ENCODE results near the gene TNFRSF13B. TPM values are rescaled to one million over a fixed set of nuclear protein-coding genes. Genes with fewer than 3 reads are reported as not detected.
A peak's percentile ranks its signal among the peaks of the same experiment; 100 is the strongest.

TNFRSF13B gene
- total RNA-seq, 3 donors from 2014 or later (not counting 1 experiment from before 2014, with no cell fraction given): 0.70 to 7.7 (median 0.89) TPM

DNA sequence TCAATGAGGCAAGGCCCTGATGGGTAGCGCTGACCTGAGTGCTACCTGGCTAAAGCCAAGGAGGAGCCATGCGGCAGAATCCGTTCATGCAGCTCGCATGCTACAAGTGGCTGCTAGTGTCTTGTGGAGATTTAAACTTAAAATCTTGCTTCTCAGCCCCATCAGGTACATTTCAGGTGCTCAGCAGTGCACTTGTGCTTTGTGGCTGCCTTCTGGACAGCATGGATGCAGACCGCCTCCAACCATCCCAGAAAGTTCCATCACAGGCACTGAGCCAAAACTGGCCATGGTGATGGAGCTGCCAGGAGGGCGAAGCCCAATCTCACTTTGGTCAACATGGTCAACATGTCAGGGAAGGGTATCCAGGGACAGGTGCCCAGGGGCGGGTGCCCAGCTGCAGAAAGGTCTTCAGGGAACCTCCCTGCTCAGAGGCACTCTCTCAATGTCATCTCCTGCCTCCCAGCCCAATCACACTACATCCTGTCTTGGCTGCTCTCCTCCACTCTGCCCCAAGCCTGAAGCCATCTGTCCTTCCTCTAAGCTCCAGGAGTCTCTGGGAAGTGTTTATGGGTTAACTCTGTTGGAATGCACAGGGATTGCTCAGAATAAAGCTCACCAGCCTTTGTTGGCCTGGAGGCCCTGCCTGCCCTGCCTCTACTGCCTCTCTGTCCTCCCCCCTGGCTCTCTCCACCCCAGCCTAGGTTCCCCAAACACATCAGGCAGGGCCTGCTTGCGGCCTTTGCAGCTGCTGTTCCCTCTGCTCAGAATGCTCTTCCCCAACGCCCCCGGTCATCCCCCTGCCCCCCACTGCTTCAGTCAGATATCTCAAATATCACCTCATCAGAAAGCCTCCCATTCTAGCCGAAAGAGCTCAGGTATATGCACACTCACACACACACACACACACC lies 18.3 kb upstream of the TNFRSF13B start:
- Histone ChIP-seq H3K36me3 (ENCODE audit: control insufficient read depth, insufficient read depth, low read length) (no peaks in the 10 kb centered on the region), H3K27ac (ENCODE audit: low read length) (peak overlapping the region; percentile 87), H3K4me3 (ENCODE audit: low read length) (no peak overlapping the region), H3K9me3 (ENCODE audit: control insufficient read depth, insufficient read depth, low read length) (no peaks in the 10 kb centered on the region), H3K4me1 (ENCODE audit: control insufficient read depth, insufficient read depth, low read length) (peaks cover 50% of the 10 kb centered on the region), H3K27me3 (ENCODE audit: control insufficient read depth, insufficient read depth, low read length) (no peaks in the 10 kb centered on the region)
- ATAC-seq (no peak), DNase-seq (peak in 1 of 2 donors; percentile 17)
- no peaks in the 10 kb centered on the region for H3K9me3 Mint-ChIP-seq
- intact Hi-C loops (cut with micrococcal nuclease): loop anchor here (5.0 to 10.0 kb wide), 3 partner anchors 68 to 455 kb away; no protein-coding TSS in a partner anchor
- peak overlapping the region; percentile 25 for H3K4me3 Mint-ChIP-seq
- no peaks in the 10 kb centered on the region for H3K36me3 Mint-ChIP-seq
- peaks cover 20 to 49% of the 10 kb centered on the region in 2 donors for H3K4me1 Mint-ChIP-seq
- H3K27ac Mint-ChIP-seq: peak overlapping the region; percentile 86 to 87
- TF ChIP-seq, protein P1, sequence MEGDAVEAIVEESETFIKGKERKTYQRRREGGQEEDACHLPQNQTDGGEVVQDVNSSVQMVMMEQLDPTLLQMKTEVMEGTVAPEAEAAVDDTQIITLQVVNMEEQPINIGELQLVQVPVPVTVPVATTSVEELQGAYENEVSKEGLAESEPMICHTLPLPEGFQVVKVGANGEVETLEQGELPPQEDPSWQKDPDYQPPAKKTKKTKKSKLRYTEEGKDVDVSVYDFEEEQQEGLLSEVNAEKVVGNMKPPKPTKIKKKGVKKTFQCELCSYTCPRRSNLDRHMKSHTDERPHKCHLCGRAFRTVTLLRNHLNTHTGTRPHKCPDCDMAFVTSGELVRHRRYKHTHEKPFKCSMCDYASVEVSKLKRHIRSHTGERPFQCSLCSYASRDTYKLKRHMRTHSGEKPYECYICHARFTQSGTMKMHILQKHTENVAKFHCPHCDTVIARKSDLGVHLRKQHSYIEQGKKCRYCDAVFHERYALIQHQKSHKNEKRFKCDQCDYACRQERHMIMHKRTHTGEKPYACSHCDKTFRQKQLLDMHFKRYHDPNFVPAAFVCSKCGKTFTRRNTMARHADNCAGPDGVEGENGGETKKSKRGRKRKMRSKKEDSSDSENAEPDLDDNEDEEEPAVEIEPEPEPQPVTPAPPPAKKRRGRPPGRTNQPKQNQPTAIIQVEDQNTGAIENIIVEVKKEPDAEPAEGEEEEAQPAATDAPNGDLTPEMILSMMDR (IDR thresholded peaks at IDR 0.05): no peak
- WGBS (ENCODE audit: insufficient coverage): 91% methylated on average over 11 of the region's 11 CpGs
- no peaks in the 10 kb centered on the region for H3K27me3 Mint-ChIP-seq (ENCODE audit: low read depth in 2 of 2)

DNA sequence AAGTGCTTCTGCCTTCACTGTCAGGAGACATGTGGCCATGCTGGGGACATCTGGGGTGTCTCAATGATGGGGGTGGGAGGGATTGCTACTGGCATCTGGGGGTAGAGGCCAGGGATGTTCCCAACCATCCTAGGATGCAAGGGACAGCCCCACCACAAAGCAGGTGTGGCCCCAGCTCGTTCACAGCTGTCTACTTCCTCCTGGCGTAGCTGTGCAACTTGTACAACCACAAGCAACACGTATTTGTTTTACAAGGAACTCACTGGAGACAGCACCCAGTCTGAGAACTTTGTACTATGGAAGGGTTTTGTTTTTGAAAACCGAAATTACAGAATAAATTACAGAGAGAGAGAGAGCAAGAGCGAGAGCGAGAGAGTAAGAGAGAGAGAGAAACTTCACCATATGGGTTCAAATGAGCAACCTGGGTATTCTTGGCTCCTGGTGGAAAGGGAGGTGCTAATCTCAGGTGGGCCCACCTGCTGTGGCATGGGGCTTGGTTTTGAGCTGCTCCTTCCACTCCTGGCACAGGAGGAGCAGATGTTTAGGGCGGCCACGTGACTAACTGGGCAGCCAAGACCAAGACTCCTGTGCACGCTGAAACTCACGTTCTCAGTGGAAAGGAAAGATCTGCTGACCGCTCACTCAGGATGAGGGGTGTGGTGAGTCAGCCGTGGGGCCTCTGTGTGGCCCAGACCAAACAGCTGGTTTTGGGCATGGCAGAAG lies 17.5 kb upstream of the TNFRSF13B start:
- peak overlapping the region; percentile 83 for H3K4me3 Mint-ChIP-seq
- Histone ChIP-seq H3K9me3 (ENCODE audit: control insufficient read depth, insufficient read depth, low read length) (no peaks in the 10 kb centered on the region), H3K27ac (ENCODE audit: low read length) (peak overlapping the region; percentile 87), H3K4me1 (ENCODE audit: control insufficient read depth, insufficient read depth, low read length) (peaks cover 50% of the 10 kb centered on the region), H3K36me3 (ENCODE audit: control insufficient read depth, insufficient read depth, low read length) (no peaks in the 10 kb centered on the region), H3K27me3 (ENCODE audit: control insufficient read depth, insufficient read depth, low read length) (no peaks in the 10 kb centered on the region), H3K4me3 (ENCODE audit: low read length) (no peak overlapping the region)
- TF ChIP-seq, protein P1 (IDR thresholded peaks at IDR 0.05): no peak
- H3K9me3 Mint-ChIP-seq: no peaks in the 10 kb centered on the region
- peaks cover 20 to 49% of the 10 kb centered on the region in 2 donors for H3K4me1 Mint-ChIP-seq
- ATAC-seq: peak in 2 of 3 donors; percentile 19 to 42
- peak in 1 of 2 donors; percentile 60 for DNase-seq
- 43% methylated on average over 12 of the region's 12 CpGs for WGBS (ENCODE audit: insufficient coverage)
- H3K36me3 Mint-ChIP-seq: no peaks in the 10 kb centered on the region
- intact Hi-C loops (cut with micrococcal nuclease): loop anchor here (5.0 to 10.0 kb wide), 2 partner anchors 133 to 455 kb away; no protein-coding TSS in a partner anchor
- H3K27ac Mint-ChIP-seq: peak overlapping the region; percentile 86 to 87
- H3K27me3 Mint-ChIP-seq (ENCODE audit: low read depth in 2 of 2): no peaks in the 10 kb centered on the region

DNA sequence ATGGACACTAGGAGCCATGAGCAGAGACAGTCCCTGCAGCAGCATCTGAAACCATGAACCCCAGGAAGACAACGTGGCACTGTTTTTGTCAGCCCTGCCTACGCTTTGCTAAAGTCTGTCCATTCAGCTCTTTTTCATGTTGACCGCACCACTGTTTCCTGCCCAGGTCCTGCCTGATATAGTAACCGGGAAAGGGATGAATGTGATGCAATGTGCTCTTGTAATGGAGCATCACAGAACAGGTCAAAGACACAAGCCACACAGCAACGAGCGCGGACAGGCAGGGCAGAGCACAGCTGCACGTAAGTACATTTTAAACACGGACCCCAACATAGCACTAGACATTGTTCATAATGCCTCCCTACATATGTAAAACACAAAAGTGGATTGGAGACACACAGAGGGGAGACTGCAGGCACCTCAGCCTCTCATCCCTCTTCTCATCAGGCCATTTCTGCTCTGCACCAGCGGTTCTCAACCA lies 16.9 kb upstream of the TNFRSF13B start:
- TF ChIP-seq, protein P1 (IDR thresholded peaks at IDR 0.05): peak; percentile 3
- H3K27ac Mint-ChIP-seq: peak overlapping the region; percentile 86 to 87
- ATAC-seq: peak; percentile 11 to 22 (median 13)
- no peaks in the 10 kb centered on the region for H3K36me3 Mint-ChIP-seq
- peak in 1 of 2 donors; percentile 32 for DNase-seq
- H3K27ac ChIP-seq (ENCODE audit: low read length): peak overlapping the region; percentile 87
- peak overlapping the region; percentile 83 for H3K4me3 Mint-ChIP-seq
- H3K27me3 Mint-ChIP-seq (ENCODE audit: low read depth in 2 of 2): no peaks in the 10 kb centered on the region
- peaks cover 20 to 49% of the 10 kb centered on the region in 2 donors for H3K4me1 Mint-ChIP-seq
- no peaks in the 10 kb centered on the region for H3K9me3 ChIP-seq (ENCODE audit: control insufficient read depth, insufficient read depth, low read length)
- peaks cover 50% of the 10 kb centered on the region for H3K4me1 ChIP-seq (ENCODE audit: control insufficient read depth, insufficient read depth, low read length)
- no peaks in the 10 kb centered on the region for H3K36me3 ChIP-seq (ENCODE audit: control insufficient read depth, insufficient read depth, low read length)
- no peaks in the 10 kb centered on the region for H3K9me3 Mint-ChIP-seq
- no peak overlapping the region for H3K4me3 ChIP-seq (ENCODE audit: low read length)
- 39% methylated on average over 10 of the region's 10 CpGs for WGBS (ENCODE audit: insufficient coverage)
- no peaks in the 10 kb centered on the region for H3K27me3 ChIP-seq (ENCODE audit: control insufficient read depth, insufficient read depth, low read length)
- intact Hi-C loops (cut with micrococcal nuclease): loop anchor here (5.0 to 10.0 kb wide), 2 partner anchors 134 to 454 kb away; no protein-coding TSS in a partner anchor
